DMS53 (cell line): ENCODE data around the gene NDRG3.

ENCODE experiments used
- DNase-seq: peaks from one replicate; lab custom pipeline; 2025; lab: John Stamatoyannopoulos, UW

The NDRG3 gene

DNA sequence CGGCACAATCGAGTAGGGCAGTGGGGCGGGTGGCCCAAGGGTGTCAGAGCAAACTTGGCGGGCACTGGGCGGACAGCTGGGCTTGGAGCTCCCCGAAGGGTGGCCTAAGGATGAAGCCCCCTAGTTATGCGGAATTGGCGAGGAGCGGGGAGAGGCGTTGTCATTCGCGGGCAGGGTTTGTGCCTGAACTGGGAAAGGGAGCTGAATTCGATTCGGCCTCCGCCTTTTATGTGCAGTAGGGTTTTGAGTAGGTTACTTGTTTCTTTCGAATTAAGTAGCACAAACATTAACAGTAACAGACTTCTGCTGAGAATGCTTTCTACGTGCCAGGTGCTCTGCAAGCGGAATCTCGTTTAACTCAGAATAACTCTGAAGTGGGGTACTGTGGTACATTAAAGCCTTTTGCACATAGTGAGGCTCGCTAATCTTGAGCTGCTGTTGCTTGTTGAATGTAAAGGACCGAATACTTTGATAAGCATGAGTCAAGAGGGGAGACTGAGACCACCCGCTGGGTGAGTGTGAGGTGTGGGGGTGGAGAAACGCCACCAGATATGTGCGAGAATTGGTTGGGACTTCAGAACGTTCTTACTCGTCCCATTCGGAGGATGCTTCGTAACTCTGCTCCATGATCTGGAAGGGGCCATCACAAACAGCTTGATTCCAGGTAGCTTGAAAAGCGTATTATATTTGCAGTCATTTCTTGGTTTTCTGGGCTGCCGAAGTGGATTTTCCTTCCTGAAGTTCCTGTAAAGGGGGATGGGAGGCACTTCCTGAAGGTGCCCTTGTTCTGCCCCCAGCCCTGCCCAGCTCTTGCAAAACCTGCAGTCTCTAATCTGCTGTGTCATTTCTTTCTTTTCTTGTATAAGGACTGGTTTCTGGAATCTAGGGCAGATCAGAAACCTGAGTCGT lies 139.5 kb downstream of the NDRG3 start:
- peak; percentile 45 for DNase-seq

GRCh38 chr20:36605399-36606157 lies 140.3 kb downstream of the NDRG3 start, which contains the start of gene RAB5IF:
Gene RAB5IF, plus strand, starts transcription at chr20:36605779. Its CDS starts 173 bp downstream, at chr20:36605952.
- peak; percentile 100 for DNase-seq

DNA sequence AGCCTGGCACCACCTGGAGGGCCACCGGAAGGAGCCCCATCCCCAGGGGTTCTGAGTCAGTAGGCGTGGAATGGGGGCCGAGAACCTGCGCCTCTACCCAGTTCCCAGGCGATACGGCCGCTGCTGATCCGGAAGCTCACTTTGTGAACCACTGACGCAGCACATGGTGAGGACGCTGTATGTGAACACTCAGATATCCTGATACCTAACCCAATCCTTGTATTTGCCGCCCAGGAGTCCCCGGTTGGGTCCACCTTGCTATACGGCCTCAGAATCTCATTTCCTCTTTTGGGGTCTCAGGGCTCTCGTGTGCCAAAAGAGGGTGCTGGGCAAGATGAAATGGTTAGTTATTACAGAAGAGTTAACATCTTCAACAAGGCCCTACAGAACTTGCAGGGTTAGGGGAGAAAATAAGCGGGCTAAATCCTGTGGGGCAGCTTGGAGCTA lies 140.9 kb downstream of the NDRG3 start:
- peak; percentile 92 for DNase-seq
